ENCODE results near the gene PDGFB. TPM values are rescaled to one million over a fixed set of nuclear protein-coding genes. Genes with fewer than 3 reads are reported as not detected.
A peak's percentile ranks its signal among the peaks of the same experiment; 100 is the strongest.

Gene PDGFB
- total RNA-seq, 1 donor from 2014 or later, result 1.1 TPM

DNA sequence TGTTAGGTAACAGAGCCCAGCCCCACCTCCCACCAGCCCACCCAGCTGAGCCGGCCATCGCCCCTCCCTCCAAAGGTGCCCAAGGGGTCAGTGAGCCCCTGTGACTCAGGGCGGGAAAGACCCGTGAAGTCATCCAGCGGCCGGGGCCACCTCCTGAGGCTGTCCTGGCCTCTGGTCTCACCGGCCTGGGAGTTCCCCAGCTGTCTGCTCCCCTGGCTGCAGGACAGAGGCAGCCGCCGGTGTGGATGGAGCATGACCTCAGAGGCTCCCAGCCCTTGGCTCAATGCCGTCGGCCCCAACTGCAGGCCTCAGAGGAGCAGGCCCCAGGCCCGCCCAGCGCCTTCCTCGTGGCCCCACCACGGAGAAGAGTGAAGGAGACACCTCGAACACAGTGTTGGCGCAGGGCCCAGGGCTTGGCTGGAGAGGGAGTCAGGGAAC is 46.0 kb upstream of the PDGFB start:
- FAIRE-seq, result no peak
- H3K36me3 ChIP-seq (ENCODE audit: control insufficient read depth, insufficient read depth, low read length), result no peaks in the 10 kb centered on the region
- no peaks in the 10 kb centered on the region for H3K27me3 ChIP-seq (ENCODE audit: control insufficient read depth, insufficient read depth, low read length)
- TF ChIP-seq, protein P1, sequence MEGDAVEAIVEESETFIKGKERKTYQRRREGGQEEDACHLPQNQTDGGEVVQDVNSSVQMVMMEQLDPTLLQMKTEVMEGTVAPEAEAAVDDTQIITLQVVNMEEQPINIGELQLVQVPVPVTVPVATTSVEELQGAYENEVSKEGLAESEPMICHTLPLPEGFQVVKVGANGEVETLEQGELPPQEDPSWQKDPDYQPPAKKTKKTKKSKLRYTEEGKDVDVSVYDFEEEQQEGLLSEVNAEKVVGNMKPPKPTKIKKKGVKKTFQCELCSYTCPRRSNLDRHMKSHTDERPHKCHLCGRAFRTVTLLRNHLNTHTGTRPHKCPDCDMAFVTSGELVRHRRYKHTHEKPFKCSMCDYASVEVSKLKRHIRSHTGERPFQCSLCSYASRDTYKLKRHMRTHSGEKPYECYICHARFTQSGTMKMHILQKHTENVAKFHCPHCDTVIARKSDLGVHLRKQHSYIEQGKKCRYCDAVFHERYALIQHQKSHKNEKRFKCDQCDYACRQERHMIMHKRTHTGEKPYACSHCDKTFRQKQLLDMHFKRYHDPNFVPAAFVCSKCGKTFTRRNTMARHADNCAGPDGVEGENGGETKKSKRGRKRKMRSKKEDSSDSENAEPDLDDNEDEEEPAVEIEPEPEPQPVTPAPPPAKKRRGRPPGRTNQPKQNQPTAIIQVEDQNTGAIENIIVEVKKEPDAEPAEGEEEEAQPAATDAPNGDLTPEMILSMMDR (IDR thresholded peaks at IDR 0.05; ENCODE audit: insufficient read depth, low read length, severe bottlenecking), result no peak
- DNase-seq (ENCODE audit: low read depth), result peak; percentile 51
- no peak overlapping the region for H3K4me3 ChIP-seq (ENCODE audit: low read depth, low read length)

DNA sequence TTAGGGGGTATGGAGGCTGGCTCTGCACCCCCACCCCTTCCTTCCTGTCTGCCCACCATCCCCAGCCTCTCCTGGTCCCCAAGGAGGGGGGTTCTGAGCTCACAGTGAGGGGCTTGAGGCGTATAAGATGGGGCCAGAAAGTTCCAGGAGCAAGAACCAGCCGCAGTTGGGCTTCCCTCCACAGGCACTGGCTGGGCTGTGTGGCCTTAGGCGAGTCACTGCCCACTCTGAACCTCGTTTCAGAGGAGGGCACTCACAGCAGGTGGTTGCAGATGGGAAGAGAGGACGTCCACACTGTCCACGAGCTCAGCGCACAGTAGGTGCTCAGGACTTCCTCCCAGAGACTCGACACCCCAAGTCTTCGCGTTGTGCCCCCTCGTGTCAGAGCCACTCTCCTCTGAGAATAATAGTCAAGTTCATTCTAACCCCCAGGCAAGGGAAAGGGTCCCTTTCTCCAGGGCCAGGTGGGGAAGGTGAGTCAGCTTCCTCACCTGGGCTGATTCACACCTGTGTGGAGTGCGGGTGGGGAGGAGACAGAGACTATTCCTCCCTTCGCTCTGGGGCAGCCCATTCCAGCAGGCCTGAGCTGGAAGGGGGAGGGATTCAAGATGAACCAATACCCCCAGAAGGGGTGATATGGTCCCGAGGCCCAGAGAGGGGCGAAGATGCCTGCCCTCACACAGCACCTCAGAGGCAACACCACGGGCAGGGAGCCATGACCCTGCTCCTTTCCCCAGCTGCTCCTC is 45.4 kb upstream of the PDGFB start:
- TF ChIP-seq, protein P1 (IDR thresholded peaks at IDR 0.05; ENCODE audit: insufficient read depth, low read length, severe bottlenecking), result no peak
- Histone ChIP-seq H3K36me3 (ENCODE audit: control insufficient read depth, insufficient read depth, low read length) (no peaks in the 10 kb centered on the region), H3K27me3 (ENCODE audit: control insufficient read depth, insufficient read depth, low read length) (no peaks in the 10 kb centered on the region), H3K4me3 (ENCODE audit: low read depth, low read length) (no peak overlapping the region)
- FAIRE-seq (no peak), DNase-seq (ENCODE audit: low read depth) (peak; percentile 89)

DNA sequence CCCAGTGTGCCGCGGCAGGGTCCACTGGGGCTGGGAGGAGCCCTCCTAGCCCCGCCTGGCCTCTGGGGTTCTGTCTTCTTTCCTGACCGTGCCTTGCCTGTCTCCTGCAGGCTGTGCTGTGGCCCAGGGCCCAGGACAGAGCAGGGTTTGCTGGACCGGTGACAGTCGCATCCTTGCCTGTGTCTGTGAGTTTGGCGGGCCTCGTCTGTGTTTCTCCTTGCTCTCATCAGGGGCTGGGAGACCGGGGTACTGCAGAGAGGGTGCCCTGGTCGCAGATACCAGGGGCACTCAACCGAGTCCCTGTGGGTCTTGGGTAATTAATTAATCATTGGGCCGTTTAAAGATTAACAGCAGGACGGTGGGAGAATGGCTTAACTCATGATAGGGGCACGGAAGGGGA is 44.8 kb upstream of the PDGFB start:
- DNase-seq (ENCODE audit: low read depth), result no peak
- Histone ChIP-seq H3K4me3 (ENCODE audit: low read depth, low read length) (no peak overlapping the region), H3K36me3 (ENCODE audit: control insufficient read depth, insufficient read depth, low read length) (no peaks in the 10 kb centered on the region), H3K27me3 (ENCODE audit: control insufficient read depth, insufficient read depth, low read length) (no peaks in the 10 kb centered on the region)
- FAIRE-seq, result no peak
- TF ChIP-seq, protein P1 (IDR thresholded peaks at IDR 0.05; ENCODE audit: insufficient read depth, low read length, severe bottlenecking), result no peak

DNA sequence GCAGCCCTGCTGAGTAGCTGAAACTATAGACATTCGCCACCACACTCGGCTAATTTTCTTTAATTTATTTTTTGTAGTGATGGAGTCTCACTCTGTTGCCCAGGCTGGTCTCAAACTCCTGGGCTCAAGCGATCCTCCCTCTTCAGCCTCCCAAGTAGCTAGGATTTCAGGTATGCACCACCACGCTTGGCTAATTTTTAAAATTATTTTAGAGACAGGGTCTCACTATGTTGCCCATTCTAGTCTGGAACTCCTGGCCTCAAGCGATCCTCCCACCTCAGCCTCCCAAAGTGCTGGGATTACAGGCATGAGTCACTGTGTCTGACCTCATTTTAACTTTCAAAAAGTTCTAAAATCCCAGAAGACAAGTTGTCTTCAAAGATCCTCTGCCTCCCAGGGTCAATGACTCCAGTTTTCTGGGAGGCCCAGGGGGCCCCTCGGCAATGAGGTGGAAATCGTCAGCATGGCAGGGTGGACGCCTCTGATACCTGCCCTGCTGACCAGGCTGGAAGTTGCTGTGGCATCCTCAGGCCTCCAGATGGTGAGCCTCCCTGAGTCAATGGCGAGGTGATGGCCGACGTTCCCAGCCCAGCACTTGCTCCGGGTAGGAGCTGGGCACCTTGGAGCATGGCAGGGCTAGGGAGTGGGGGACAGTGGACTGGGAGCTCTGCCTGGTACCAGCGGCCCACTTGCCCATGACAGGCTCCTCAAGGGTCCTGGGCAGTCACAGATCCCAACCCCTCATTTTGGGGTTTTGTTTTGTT is 43.5 kb upstream of the PDGFB start:
- no peak overlapping the region for H3K4me3 ChIP-seq (ENCODE audit: low read depth, low read length)
- no peak for FAIRE-seq
- H3K27me3 ChIP-seq (ENCODE audit: control insufficient read depth, insufficient read depth, low read length), result no peaks in the 10 kb centered on the region
- DNase-seq (ENCODE audit: low read depth), result no peak
- H3K36me3 ChIP-seq (ENCODE audit: control insufficient read depth, insufficient read depth, low read length), result no peaks in the 10 kb centered on the region
- TF ChIP-seq, protein P1 (IDR thresholded peaks at IDR 0.05; ENCODE audit: insufficient read depth, low read length, severe bottlenecking), result no peak

DNA sequence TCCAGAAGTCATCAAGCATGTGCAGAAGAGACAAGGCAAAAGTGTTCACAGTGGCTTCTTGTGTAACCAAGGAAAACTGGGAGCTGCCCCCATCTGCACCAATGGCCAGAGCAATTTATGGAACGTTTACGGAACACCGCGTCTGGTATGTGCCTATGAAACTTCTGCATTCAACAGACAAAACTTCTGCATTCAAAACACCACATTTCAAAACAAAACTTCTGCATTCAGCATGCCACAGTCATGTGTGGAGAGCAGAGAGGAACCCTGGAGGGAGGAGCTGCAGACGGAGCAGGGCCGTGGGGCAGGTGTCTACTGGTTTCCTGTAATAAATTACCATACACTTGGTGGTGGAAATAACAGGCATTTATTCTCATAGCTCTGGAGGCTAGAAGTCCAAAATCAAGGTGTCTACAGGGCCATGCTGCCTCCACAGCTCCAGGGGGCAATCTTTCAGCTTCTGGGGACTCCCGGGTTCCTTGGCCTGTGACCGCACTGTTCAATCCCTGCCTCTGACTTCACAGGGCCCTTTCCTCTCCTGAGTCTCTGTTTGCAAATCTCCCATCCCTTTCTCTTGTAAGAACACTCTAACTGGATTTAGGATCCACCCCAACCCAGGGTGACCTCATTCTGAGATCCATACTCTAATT is 42.4 kb upstream of the PDGFB start:
- no peak for DNase-seq (ENCODE audit: low read depth)
- Histone ChIP-seq H3K4me3 (ENCODE audit: low read depth, low read length) (no peak overlapping the region), H3K27me3 (ENCODE audit: control insufficient read depth, insufficient read depth, low read length) (no peaks in the 10 kb centered on the region), H3K36me3 (ENCODE audit: control insufficient read depth, insufficient read depth, low read length) (no peaks in the 10 kb centered on the region)
- TF ChIP-seq, protein P1 (IDR thresholded peaks at IDR 0.05; ENCODE audit: insufficient read depth, low read length, severe bottlenecking), result no peak
- FAIRE-seq, result no peak

Measured in bronchial epithelial cell (primary cell).